KMS-11 (cell line): ENCODE measurements around the gene RAB23.

Experiments
- H2AFZ ChIP-seq: fragments of 200-600 bp; sonication (generic); 2 replicates; pipeline ENCODE4 v1.6.1; 2016; ENCODE audit warnings: antibody characterized with exemption, mixed run types, low read depth
- H3K27ac ChIP-seq: fragments of 200-600 bp; sonication (generic); 2 replicates; pipeline ENCODE4 v1.6.1; 2016; ENCODE audit warnings: mild to moderate bottlenecking, mixed run types
- H3K27me3 ChIP-seq: fragments of 200-600 bp; sonication (generic); 2 replicates; pipeline ENCODE4 v1.6.1; 2017; ENCODE audit warnings: mild to moderate bottlenecking, low read depth, mixed run types, moderate library complexity; ENCODE audit not compliant: insufficient read depth
- H3K36me3 ChIP-seq: fragments of 200-600 bp; sonication (generic); 2 replicates; pipeline ENCODE4 v1.6.1; 2017; ENCODE audit warnings: mild to moderate bottlenecking, mixed run types; ENCODE audit not compliant: insufficient read depth
- H3K4me1 ChIP-seq: fragments of 200-600 bp; sonication (generic); 2 replicates; pipeline ENCODE4 v1.6.1; 2016; ENCODE audit warnings: mild to moderate bottlenecking, low read depth, mixed run types; ENCODE audit not compliant: poor library complexity, severe bottlenecking
- H3K4me2 ChIP-seq: fragments of 200-600 bp; sonication (generic); 2 replicates; pipeline ENCODE4 v1.7.0; 2016; ENCODE audit warnings: mild to moderate bottlenecking, mixed run types
- H3K4me3 ChIP-seq: fragments of 200-600 bp; sonication (generic); IDR thresholded peaks from 2 replicates; pipeline ENCODE4 v1.6.1; 2017; ENCODE audit warnings: low read depth, low read length, mixed read lengths; ENCODE audit not compliant: insufficient read depth
- H3K79me2 ChIP-seq: fragments of 200-600 bp; sonication (generic); 2 replicates; pipeline ENCODE4 v1.6.1; 2016; ENCODE audit warnings: low read depth, mixed run types; ENCODE audit not compliant: insufficient read depth
- H3K9ac ChIP-seq: fragments of 200-600 bp; sonication (generic); 2 replicates; pipeline ENCODE4 v1.6.1; 2016; ENCODE audit warnings: mild to moderate bottlenecking, mixed run types
- H4K20me1 ChIP-seq: fragments of 200-600 bp; sonication (generic); 2 replicates; pipeline ENCODE4 v1.6.1; 2016; ENCODE audit warnings: mild to moderate bottlenecking, mixed run types; ENCODE audit not compliant: insufficient read depth
- TF ChIP-seq, protein P1 (sequence below): fragments of 200-600 bp; sonication (generic); conservative IDR thresholded peaks from 2 replicates; pipeline ENCODE4 v1.6.1; 2017; ENCODE audit warnings: low read depth, mild to moderate bottlenecking, antibody characterized with exemption, low read length, moderate library complexity, mixed read lengths

Gene RAB23

DNA sequence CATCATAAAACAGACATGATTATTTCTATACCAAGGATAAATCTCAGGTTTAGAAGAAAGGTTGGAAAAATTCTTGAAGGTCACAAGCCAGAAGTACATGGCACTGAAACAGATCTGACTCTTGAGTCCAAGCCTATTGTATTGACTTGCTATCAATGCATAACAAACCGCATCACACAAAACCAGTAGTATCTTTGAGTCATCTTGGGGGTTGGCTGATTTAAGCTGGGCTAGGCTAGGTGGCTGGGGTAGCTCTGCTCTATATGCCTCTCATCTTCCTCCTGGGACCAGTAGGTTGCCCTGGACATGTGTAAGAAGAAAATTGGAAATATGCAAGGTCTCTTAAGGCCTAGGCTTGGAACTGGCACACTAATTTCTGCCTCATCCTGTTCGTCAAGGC is 37.0 kb upstream of the RAB23 start:
- Histone ChIP-seq H3K4me2 (no peak overlapping the region), H4K20me1 (no peaks in the 10 kb centered on the region), H3K27ac (no peak overlapping the region), H3K9ac (no peak overlapping the region), H2AFZ (no peak overlapping the region), H3K4me1 (no peaks in the 10 kb centered on the region), H3K4me3 (no peak overlapping the region), H3K79me2 (no peaks in the 10 kb centered on the region), H3K27me3 (no peaks in the 10 kb centered on the region), H3K36me3 (no peaks in the 10 kb centered on the region)
- TF ChIP-seq, protein P1, sequence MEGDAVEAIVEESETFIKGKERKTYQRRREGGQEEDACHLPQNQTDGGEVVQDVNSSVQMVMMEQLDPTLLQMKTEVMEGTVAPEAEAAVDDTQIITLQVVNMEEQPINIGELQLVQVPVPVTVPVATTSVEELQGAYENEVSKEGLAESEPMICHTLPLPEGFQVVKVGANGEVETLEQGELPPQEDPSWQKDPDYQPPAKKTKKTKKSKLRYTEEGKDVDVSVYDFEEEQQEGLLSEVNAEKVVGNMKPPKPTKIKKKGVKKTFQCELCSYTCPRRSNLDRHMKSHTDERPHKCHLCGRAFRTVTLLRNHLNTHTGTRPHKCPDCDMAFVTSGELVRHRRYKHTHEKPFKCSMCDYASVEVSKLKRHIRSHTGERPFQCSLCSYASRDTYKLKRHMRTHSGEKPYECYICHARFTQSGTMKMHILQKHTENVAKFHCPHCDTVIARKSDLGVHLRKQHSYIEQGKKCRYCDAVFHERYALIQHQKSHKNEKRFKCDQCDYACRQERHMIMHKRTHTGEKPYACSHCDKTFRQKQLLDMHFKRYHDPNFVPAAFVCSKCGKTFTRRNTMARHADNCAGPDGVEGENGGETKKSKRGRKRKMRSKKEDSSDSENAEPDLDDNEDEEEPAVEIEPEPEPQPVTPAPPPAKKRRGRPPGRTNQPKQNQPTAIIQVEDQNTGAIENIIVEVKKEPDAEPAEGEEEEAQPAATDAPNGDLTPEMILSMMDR = no peak

DNA sequence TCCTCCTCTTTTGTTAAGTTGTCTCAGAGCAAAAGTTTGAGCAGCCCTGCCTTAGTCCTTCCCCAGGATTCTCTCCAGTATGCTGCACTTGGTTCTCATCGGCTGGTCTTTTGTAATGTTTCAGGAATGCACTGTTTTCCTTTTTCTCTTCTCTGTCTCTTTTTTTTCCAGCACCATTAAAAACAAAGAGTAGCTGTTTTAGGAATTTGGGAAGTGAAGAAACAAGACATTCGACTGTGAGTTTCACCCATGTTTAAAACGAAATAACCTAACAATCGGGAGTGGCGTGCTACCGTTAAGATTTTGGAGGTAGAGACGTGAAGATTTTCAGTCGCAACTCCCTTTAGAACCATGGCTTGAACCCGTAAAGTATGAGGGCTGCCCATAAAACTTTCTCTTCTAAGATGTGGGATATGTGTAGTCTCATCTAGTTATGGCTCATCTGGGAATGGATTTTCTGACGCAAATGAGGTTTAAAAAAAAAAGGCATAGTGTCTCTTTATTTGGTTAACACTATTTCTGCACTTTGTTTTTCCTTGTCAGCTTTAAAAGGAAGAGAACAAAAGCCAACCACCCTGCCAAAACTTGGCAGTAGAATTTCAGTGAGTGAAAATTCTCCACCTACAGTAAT is 35.9 kb upstream of the RAB23 start:
- Histone ChIP-seq H4K20me1 (no peaks in the 10 kb centered on the region), H2AFZ (no peak overlapping the region), H3K27ac (no peak overlapping the region), H3K4me2 (no peak overlapping the region), H3K79me2 (no peaks in the 10 kb centered on the region), H3K27me3 (no peaks in the 10 kb centered on the region), H3K4me3 (no peak overlapping the region), H3K9ac (no peak overlapping the region), H3K36me3 (no peaks in the 10 kb centered on the region), H3K4me1 (no peaks in the 10 kb centered on the region)
- TF ChIP-seq, protein P1 = no peak

DNA sequence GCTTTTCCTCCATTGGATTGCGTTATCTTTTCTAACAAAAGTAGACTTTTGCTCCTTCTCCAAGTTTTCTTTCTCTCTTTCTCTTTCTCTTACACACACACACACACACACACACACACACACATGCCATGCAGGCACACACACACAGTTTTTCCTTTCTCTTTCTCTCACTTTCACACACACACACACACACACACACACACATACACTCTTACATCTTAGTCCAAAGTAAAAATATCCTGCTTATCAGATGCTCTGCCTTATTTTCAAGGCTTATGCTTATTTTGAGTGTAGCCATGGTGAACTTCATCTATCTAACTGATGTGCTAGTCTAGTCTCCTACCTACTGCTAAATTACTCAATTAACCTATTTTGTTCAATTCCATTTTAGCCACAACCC is 34.4 kb upstream of the RAB23 start:
- H4K20me1 ChIP-seq = no peaks in the 10 kb centered on the region
- TF ChIP-seq, protein P1 = no peak
- H3K36me3 ChIP-seq = no peaks in the 10 kb centered on the region
- no peak overlapping the region for H3K9ac ChIP-seq
- no peak overlapping the region for H3K4me2 ChIP-seq
- no peaks in the 10 kb centered on the region for H3K4me1 ChIP-seq
- no peak overlapping the region for H3K27ac ChIP-seq
- no peaks in the 10 kb centered on the region for H3K79me2 ChIP-seq
- no peak overlapping the region for H2AFZ ChIP-seq
- H3K27me3 ChIP-seq = no peaks in the 10 kb centered on the region
- H3K4me3 ChIP-seq = no peak overlapping the region

DNA sequence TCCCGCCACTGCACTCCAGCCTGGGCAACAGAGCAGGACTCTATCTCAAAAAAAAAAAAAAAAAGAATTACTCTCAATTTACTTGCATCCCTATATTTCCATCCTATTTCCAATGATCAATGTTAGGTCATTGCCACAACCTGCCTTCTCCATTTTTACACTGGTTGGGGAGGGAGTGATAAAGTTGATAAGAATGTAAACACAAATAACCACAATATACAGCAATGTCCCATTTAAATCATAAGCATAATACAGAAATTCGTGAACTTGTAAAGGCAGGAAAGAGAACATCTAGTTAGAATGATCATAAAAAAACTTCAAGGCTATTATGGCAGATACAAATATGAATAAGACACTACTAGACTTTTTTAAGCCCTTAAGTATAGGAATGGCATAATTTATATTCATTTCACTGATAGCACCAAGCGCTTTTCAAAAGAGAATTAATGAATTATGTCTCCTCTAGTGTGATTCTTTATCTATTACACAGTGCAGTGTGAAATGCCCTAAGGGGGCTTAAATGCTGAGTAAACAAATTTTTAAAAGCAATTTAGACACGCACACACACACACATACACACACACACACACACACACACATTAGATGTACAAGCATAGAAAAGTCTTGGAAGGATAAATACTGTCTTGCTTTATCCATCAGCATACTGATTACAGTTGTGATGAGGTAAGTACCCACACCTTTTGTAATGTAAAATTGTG is 33.5 kb upstream of the RAB23 start:
- TF ChIP-seq, protein P1 = no peak
- Histone ChIP-seq H4K20me1 (no peaks in the 10 kb centered on the region), H3K27me3 (no peaks in the 10 kb centered on the region), H2AFZ (no peak overlapping the region), H3K4me1 (no peaks in the 10 kb centered on the region), H3K9ac (no peak overlapping the region), H3K27ac (no peak overlapping the region), H3K79me2 (no peaks in the 10 kb centered on the region), H3K36me3 (no peaks in the 10 kb centered on the region), H3K4me2 (no peak overlapping the region), H3K4me3 (no peak overlapping the region)
